ENCODE data around the gene ABHD18. TPM values are rescaled to one million over a fixed set of nuclear protein-coding genes. Genes with fewer than 3 reads are reported as not detected.
"Not testable (repeated sequence)": the region's sequence is repeated elsewhere in the genome, so short reads cannot be mapped to it uniquely, and the experiment has no call there.

The ABHD18 gene
- total RNA-seq, 1 donor from 2014 or later, result 14.7 TPM

- Histone ChIP-seq H3K27ac (no peak overlapping the region), H4K20me1 (ENCODE audit: low read depth) (no peaks in the 10 kb centered on the region), H2AFZ (replicated peaks) (no peak overlapping the region), H3K79me2 (ENCODE audit: low read depth) (no peaks in the 10 kb centered on the region), H3K4me1 (no peaks in the 10 kb centered on the region), H3K9ac (no peak overlapping the region), H3K4me2 (no peak overlapping the region), H3K27me3 (no peaks in the 10 kb centered on the region), H3K4me3 (no peak overlapping the region), H3F3A (ENCODE audit: low read depth) (no peaks in the 10 kb centered on the region), H3K9me3 (ENCODE audit: low read depth) (no peaks in the 10 kb centered on the region), H3K36me3 (peaks cover 5% of the 10 kb centered on the region)
- TF ChIP-seq CTCF (IDR thresholded peaks at IDR 0.05) (no peak), EZH2 (IDR thresholded peaks at IDR 0.05) (no peak), EZH2phosphoT487 (IDR thresholded peaks at IDR 0.05) (no peak)
- Mint-ChIP-seq H3K27ac (no peak overlapping the region), H3K36me3 (peaks cover 6% of the 10 kb centered on the region), H3K27me3 (ENCODE audit: insufficient read depth, low read depth) (no peaks in the 10 kb centered on the region), H3K4me3 (no peak overlapping the region), H3K9me3 (no peaks in the 10 kb centered on the region), H3K4me1 (no peaks in the 10 kb centered on the region)
- DNase-seq (ENCODE audit: low spot score), result no peak
Measured at GRCh38 chr4:127936974-127937373, 28.2 kb upstream of the ABHD18 start.

- no peaks in the 10 kb centered on the region for H3K27me3 Mint-ChIP-seq (ENCODE audit: insufficient read depth, low read depth)
- peaks cover 39% of the 10 kb centered on the region for H3K79me2 ChIP-seq (ENCODE audit: low read depth)
- H3K9ac ChIP-seq, result no peak overlapping the region
- H3K36me3 ChIP-seq, result peaks cover 6% of the 10 kb centered on the region
- no peak overlapping the region for H3K4me2 ChIP-seq
- no peaks in the 10 kb centered on the region for H3F3A ChIP-seq (ENCODE audit: low read depth)
- no peak for DNase-seq (ENCODE audit: low spot score)
- no peak overlapping the region for H3K27ac Mint-ChIP-seq
- no peaks in the 10 kb centered on the region for H3K4me1 ChIP-seq
- TF ChIP-seq CTCF (IDR thresholded peaks at IDR 0.05), result no peak
- TF ChIP-seq EZH2phosphoT487 (IDR thresholded peaks at IDR 0.05), result no peak
- no peak for TF ChIP-seq EZH2 (IDR thresholded peaks at IDR 0.05)
- H3K9me3 Mint-ChIP-seq, result no peaks in the 10 kb centered on the region
- no peaks in the 10 kb centered on the region for H3K9me3 ChIP-seq (ENCODE audit: low read depth)
- H4K20me1 ChIP-seq (ENCODE audit: low read depth), result no peaks in the 10 kb centered on the region
- H3K36me3 Mint-ChIP-seq, result peaks cover 16% of the 10 kb centered on the region
- no peak overlapping the region for H3K4me3 Mint-ChIP-seq
- no peaks in the 10 kb centered on the region for H3K4me1 Mint-ChIP-seq
- no peak overlapping the region for H3K4me3 ChIP-seq
- no peaks in the 10 kb centered on the region for H3K27me3 ChIP-seq
- H3K27ac ChIP-seq, result no peak overlapping the region
- H2AFZ ChIP-seq (replicated peaks), result no peak overlapping the region
Measured at GRCh38 chr4:127957105-127957504, 8.1 kb upstream of the ABHD18 start.

GRCh38 chr4:127959794-127960193 is 5.4 kb upstream of the ABHD18 start:
- peaks cover 12% of the 10 kb centered on the region for H3K4me1 Mint-ChIP-seq
- Histone ChIP-seq H3K27ac (no peak overlapping the region), H4K20me1 (ENCODE audit: low read depth) (no peaks in the 10 kb centered on the region), H3K9me3 (ENCODE audit: low read depth) (no peaks in the 10 kb centered on the region), H3K9ac (no peak overlapping the region), H3K4me2 (no peak overlapping the region), H3K4me3 (no peak overlapping the region), H3K79me2 (ENCODE audit: low read depth) (peaks cover 64% of the 10 kb centered on the region), H2AFZ (replicated peaks) (no peak overlapping the region), H3F3A (ENCODE audit: low read depth) (no peaks in the 10 kb centered on the region), H3K36me3 (peaks cover 6% of the 10 kb centered on the region), H3K27me3 (no peaks in the 10 kb centered on the region), H3K4me1 (no peaks in the 10 kb centered on the region)
- DNase-seq (ENCODE audit: low spot score), result no peak
- H3K27me3 Mint-ChIP-seq (ENCODE audit: insufficient read depth, low read depth), result no peaks in the 10 kb centered on the region
- no peak overlapping the region for H3K27ac Mint-ChIP-seq
- H3K36me3 Mint-ChIP-seq, result peaks cover 20% of the 10 kb centered on the region
- no peak for TF ChIP-seq EZH2 (IDR thresholded peaks at IDR 0.05)
- no peak for TF ChIP-seq CTCF (IDR thresholded peaks at IDR 0.05)
- no peak for TF ChIP-seq EZH2phosphoT487 (IDR thresholded peaks at IDR 0.05)
- H3K4me3 Mint-ChIP-seq, result no peak overlapping the region
- no peaks in the 10 kb centered on the region for H3K9me3 Mint-ChIP-seq

GRCh38 chr4:127963633-127964398 is 1.4 kb upstream of the ABHD18 start:
- H3K36me3 Mint-ChIP-seq, result peaks cover 13% of the 10 kb centered on the region
- H4K20me1 ChIP-seq (ENCODE audit: low read depth); H3K36me3 ChIP-seq; H3K27ac ChIP-seq; H3K27me3 Mint-ChIP-seq (ENCODE audit: insufficient read depth, low read depth); H3K9me3 Mint-ChIP-seq; H3K27me3 ChIP-seq; H3K9me3 ChIP-seq (ENCODE audit: low read depth); DNase-seq (ENCODE audit: low spot score); H2AFZ ChIP-seq (replicated peaks); H3K4me1 ChIP-seq: not testable (repeated sequence)
- H3K9ac ChIP-seq, result peak overlapping the region; percentile 82
- peak overlapping the region; percentile 85 for H3K4me3 ChIP-seq
- H3F3A ChIP-seq (ENCODE audit: low read depth), result peaks cover 15% of the 10 kb centered on the region
- H3K4me1 Mint-ChIP-seq, result peaks cover 21% of the 10 kb centered on the region
- peak overlapping the region; percentile 88 for H3K4me2 ChIP-seq
- peak overlapping the region; percentile 60 for H3K27ac Mint-ChIP-seq
- peaks cover 79% of the 10 kb centered on the region for H3K79me2 ChIP-seq (ENCODE audit: low read depth)
- peak overlapping the region; percentile 86 for H3K4me3 Mint-ChIP-seq

- peaks cover 13% of the 10 kb centered on the region for H3K36me3 Mint-ChIP-seq
- H4K20me1 ChIP-seq (ENCODE audit: low read depth); H3K9me3 Mint-ChIP-seq; H3K27me3 ChIP-seq; H3K9me3 ChIP-seq (ENCODE audit: low read depth); H3K36me3 ChIP-seq; H3K27me3 Mint-ChIP-seq (ENCODE audit: insufficient read depth, low read depth); H3K4me1 ChIP-seq: not testable (repeated sequence)
- peaks cover 84% of the 10 kb centered on the region for H3K79me2 ChIP-seq (ENCODE audit: low read depth)
- peak overlapping the region; percentile 85 for H3K4me3 ChIP-seq
- peak overlapping the region; percentile 64 for H3K27ac ChIP-seq
- peak overlapping the region; percentile 98 for H3K4me3 Mint-ChIP-seq
- peak overlapping the region; percentile 88 for H3K4me2 ChIP-seq
- H2AFZ ChIP-seq (replicated peaks), result peak overlapping the region; percentile 89
- H3K9ac ChIP-seq, result peak overlapping the region; percentile 82
- peaks cover 15% of the 10 kb centered on the region for H3F3A ChIP-seq (ENCODE audit: low read depth)
- H3K27ac Mint-ChIP-seq, result peak overlapping the region; percentile 98
- DNase-seq (ENCODE audit: low spot score), result peak; percentile 2
- H3K4me1 Mint-ChIP-seq, result peaks cover 21% of the 10 kb centered on the region
Measured at GRCh38 chr4:127964426-127965061, 662 bp upstream of the ABHD18 start.

Data from neural progenitor cell (in vitro differentiated cells).